Fibroblast of skin of right quadriceps (primary cell): ENCODE measurements around the gene MTA3.
A peak's percentile ranks its signal among the peaks of the same experiment; 100 is the strongest.
"Not testable (repeated sequence)": the region's sequence is repeated elsewhere in the genome, so short reads cannot be mapped to it uniquely, and the experiment has no call there.

Source experiments
- DNase-seq: peaks from one replicate; pipeline ENCODE4 v3.0.0-alpha.2; 2013

The MTA3 gene

DNA sequence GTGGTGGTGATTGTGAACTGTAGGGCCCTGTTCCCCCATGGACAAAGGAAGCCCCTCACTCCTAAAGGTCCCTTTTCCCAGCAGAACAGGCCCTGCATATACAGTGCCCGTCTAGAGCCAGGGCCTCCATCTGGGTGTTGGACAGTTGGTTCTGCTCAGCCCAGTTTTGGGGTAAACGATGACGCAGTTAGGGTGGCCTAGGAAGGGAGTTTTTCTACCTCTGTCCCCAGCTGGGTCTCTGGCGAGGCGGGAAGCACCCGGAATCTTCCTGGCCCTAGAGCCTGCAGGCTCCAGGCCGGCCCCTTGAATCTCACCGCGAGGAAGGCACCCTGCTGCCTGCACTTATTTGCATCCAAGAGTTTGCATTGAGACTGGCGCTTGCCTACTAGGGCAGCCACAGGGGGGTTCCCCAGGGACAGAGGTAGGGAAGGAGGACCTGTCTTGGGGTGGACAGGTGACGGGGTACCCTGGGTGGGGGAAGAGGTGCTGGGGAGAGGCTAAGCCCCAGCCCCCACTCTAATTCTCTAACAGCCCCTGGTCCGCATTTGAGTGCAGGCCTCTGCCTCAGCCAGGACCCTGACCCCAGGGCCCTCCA, 529 bp upstream of the MTA3 start:
- peak; percentile 16 for DNase-seq

DNA sequence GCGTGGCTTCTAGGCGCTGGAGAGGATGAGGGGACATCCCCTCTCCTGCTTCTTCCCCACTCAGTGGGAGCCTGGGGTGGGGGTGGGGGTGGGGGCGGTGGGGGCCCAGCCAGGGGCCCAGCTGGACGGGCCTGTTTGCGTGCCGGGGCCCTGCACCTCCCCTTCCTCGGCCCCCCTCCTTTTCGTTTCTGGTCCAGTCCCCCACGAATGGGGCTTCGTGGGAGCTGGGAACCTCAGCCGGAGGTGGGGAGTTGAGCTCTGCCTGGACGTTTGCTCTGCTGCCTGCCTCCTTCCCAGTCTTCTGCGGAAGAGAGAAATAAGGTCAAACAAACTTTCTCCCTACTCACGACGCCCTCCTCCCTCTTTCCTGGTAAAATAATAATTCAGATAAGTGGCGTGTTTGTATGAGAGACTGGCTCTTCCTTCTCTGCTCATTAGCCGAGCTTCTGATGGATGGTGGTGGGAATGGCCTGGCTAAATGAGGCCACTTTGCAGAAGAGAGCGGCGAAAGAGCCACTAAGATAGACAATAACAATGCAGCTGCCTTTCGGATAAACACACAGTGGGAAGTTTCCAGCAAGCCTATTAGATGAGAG, 782 bp downstream of the MTA3 start:
- peak; percentile 21 for DNase-seq

DNA sequence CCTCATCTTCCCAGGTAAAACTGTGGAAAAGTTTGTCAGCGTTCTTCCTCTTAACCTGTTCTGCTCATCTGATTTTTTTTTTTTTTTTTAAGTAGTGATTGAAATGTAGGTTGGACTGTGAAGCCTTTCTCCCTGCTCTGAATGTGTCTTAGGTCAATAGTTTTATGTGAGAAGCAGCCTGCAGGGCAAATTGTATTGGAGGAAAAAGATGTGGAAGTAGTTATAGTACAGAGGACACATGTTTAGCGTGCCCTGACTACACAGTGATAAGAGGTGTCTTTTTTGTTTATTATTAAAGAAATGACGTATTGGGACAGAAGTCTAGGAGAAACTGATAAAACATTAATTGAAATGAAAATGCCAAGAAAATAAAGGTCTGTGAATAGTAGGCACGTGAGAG, 1.5 kb downstream of the MTA3 start:
- no peak for DNase-seq

DNA sequence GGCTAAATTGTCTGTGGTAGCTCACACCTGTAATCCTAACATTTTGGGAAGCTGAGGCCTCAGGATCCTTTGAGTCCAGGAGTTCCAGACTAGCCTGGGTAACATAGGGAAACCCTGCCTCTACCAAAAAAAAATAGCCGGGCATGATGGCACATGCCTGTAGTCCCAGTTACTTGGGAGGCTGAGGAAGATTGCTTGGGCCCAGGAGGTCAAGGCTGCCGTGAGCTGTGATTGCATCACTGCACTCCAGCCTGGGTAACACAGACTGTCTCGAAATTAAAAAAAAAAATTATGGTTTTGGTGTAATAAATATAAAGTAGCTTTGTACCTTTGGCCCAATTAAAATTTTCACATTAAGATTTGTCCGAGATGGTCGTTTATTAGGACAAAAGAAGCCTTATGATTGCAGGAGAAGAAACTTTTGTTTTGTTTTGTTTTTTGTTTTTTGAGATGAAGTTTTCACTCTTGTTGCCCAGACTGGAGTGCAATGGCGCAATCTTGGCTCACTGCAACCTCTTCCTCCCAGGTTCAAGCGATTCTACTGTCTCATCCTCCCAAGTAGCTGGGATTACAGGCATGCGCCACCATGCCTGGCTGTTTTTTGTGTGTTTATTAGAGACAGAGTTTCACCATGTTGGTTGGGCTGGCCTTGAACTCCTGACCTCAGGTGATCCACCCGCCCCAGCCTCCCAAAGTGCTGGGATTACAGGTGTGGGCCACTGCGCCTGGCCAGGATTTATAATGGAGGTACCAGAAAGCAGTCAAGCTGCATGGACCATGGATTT, 4.1 kb downstream of the MTA3 start:
- no peak for DNase-seq

DNA sequence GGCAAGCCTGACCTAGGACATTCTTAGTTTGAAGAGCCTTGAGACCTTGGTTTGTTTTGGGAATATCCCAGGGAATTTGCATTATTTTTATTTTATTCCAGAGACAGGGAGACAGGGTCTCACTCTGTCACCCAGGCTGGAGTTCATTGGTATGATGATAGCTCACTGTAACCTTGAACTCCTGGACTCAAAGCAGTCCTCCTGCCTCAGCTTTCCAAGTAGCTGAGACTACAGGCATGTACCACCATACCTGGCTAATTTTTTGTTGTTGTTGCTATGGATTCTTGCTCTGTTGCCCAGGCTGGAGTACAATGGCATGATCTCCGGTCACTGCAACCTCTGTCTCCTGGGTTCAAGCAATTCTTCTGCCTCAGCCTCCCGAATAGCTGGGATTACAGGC, 4.8 kb downstream of the MTA3 start:
- DNase-seq = no peak

DNA sequence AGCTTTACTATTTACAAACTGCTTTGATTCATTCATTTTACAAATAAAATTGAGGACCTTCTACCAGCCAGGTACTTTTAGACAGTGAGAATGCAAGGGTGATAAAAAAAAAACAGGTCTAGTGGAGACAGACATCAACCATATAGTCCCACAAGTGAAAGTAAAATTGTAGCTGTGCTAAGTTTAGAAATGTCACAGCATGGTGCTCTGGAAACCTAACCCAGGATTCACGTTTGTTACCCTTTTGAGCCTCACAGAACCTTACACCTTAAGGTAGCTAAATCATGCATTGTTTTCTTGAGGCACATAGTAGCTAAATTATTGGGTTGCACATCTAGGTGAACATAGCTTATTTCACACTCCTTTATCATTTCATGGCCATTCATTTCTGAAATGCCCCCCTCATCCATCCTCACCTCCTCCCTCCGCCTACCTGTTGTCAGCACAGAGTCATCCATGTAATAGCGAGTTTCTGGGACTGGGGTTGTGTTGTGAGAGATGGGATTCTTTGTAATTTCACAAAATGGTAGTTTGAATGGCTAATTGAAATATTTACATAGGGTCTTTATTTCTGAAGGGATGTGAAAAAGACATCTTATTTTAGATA, 7.1 kb downstream of the MTA3 start:
- DNase-seq = no peak

DNA sequence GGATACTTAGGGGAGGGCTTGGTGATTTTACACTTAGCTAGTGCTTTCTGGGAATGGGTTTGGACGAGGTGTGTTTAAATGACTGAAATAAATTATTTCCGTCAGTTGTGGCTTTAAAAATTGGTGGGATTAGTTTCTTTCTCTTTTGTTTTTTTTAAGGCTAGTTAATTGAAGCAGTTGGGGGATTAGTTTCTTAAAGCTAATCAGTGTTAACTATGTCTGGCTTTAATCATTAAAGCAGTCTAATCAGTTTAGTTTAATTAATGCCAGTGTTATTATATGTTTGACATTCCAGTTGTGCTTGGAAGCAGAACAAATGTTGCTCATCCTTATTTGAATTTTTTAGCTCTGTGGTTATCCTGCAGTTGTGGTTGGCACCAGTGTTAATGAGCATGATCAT, 10.2 kb downstream of the MTA3 start:
- DNase-seq = no peak

DNA sequence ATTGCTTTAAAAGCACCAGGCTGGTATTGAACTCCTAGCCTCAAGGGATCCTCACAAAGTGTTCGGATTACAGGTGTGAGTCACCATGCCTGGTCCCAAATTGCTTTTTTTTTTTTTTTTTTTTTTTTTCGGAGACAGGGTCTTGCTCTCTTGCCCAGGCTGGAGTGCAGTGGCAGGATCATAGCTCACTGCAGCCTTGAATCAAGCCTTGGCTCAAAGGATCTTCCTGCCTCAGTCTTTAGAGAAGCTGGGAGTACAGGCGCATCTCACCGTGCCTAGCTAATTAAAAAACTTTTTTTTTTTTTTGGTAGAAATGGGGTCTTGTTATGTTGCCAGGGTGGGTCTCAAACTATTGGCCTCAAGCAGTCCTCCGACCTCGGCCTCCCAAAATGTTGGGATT, 12.8 kb downstream of the MTA3 start:
- no peak for DNase-seq

DNA sequence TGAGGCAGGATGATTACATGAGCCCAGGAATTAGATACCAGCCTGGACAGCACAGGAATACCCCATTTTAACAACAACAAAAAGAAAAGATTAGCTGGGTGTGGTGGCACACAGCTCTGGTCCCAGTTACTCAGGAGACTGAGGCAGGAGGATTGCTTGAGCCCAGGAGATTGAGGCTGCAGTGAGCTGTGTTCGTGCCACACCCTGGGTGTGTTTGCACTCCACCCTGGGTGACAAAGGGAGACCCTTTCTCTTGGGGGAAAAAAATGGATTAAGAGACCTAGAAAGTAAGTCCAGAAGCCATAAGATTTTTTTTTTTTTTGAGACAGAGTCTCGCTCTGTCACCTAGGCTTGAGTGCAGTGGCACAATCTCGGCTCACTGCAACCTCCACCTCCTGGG, 16.2 kb downstream of the MTA3 start:
- not testable (repeated sequence) for DNase-seq

DNA sequence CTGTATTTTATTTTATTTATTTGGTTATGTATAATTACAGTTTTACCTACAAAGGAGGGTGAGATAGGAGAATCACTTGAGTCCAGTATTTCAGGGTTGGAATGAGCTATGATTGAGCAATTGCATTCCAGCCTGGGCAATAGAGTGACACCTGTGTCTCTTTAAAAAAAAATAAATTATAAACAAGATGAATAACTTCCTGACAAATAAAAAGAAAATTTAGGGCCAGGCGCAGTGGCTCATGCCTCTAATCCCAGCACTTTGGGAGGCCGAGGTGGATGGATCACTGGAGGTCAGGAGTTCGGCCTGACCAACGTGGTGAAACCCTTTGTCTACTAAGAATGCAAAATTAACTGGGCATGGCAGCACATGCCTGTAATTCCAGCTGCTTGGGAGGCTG, 17.3 kb downstream of the MTA3 start:
- DNase-seq = no peak

DNA sequence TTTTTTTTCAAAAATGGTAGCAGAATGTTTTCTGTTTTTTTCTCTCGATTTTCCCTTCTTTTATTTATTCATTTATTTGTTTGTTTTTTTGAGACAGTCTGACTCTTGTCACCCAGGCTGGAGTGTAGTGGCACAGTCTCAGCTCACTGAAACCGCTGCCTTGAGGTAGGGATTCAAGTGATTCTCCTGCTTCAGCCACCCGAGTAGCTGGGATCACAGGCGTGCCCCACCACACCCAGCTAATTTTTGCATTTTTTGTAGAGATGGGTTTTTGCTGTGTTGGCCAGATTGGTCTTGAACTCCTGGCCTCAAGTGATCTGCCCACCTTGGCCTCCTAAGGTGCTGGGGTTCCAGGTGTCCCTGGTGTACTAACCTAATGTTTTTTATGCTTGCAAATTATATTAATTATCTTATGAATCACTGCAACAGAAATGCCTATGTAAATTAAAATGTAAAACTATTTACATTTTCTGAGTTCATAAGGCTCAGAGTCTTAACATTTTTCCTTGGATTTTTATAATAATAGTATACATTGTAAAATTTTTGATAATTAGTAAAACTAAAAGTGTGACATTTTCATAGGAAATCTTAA, 19.2 kb downstream of the MTA3 start:
- DNase-seq = no peak

DNA sequence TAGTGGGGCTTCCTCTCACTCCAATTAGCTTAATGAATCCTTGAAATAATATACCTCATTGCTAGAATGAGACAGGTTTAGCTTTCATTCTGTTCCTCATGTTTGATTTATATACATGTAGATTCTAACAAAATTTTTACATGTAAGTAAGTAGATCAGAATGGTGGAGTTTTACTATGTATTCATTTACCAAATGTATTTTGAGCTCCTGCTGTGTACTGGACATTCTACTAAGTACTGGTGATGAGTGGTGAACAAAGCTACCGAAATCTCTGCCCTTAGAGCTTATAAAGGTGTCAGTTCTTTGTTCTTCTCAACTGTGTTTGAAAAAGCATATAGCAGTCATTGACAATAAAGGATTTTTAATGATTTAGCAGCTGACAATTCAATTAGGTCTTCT, 19.7 kb downstream of the MTA3 start:
- no peak for DNase-seq

DNA sequence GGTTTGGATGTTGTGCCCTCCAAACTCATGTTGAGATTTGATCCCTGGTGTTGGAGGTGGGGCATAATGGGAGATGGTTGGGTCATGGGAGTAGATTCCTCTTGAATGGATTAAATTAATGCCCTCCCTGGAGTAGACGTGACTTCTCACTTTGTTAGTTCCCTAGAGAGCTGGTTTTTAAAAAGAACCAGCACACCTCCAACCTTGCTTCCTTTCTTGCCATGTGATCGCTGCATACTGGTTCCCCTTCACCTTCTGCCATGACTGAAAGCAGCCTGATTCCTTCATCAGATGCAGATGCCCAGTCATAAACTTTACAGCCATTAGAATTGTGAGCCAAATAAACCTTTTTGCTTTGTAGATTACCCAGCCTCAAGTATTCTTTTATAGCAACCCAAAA, 21.7 kb downstream of the MTA3 start:
- DNase-seq = no peak

DNA sequence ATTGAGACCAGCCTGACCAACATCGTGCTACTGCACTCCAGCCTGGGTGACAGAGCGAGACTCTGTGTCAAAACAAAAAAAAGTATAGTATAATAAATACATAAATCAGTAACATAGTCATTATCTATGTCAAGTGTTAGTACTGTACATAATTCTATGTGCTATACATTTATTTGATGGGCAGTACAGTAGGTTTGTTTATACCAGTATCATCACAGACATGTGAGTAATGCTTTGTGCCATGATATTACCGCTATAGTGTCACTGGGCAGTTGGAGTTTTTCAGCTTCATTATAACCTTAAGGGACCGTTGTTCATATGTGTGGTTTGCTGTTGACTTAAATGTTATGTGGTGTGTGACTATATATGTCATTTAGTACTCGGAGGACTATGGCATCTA, 24.9 kb downstream of the MTA3 start:
- DNase-seq = no peak

DNA sequence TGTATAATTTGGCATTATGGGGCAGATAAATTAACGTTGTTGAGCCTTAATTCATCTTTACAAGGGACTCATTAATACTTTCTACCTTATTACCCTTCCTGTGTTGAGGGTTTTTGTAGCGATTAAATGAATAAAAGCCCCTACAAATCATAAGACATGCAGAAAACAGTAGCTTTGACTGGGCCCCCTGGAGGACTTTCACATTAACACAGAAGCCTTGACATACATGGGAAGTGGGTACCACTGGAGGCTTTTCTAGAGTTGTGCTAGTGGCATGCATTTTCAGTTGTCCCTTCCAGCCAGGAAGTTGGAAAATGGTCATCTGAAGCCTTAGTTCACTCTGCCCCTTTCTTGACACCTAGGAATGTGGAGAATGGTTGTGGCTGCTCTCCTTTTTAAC, 30.2 kb downstream of the MTA3 start:
- DNase-seq = no peak

DNA sequence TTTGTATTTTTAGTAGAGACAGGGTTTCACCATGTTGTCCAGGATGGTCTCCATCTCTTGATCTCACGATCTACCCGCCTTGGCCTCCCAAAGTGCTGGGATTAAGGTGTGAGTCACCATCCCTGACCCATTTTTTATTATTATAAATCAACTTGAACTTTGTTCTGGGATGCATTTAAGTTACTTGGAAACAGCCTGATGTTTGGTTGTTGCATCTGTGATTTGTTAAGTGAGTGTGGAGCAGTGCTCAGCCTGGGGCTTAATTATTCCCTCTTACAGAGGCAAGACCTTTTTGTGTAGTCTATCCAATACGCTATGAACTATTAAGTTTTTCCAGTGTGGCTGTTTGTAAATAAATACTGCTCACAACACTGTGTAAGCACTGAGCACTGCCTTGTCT, 32.6 kb downstream of the MTA3 start:
- DNase-seq = peak; percentile 30

DNA sequence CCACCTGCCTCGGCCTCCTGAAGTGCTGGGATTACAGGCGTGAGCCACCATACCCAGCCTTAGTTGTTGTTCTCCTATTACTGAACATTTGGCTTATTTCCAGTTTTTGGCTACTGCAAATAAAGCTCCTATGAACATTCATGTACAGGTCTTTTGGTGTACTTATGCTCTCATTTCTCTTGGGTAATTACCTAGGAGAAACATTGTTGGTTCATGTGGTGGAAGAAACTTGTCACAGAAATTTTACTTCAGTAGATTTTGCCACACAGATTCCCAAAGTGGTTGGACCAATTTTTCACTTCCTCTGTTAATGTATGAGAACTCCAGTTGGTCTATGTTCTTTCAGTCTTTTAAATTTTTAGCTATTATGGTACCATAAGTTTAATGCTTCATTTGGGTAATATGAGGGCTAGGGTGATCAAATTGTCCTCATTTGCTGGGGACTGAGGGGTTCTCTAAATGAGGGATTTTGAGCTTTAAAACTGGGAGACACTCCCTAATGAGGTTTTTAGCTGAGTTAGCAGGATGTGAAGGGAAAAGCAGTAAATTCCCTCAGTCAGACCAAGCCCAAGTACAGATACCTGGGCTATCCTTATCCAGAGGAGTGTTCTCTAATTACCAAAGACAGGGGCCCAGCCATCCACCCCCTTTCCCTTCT, 33.9 kb downstream of the MTA3 start:
- no peak for DNase-seq

DNA sequence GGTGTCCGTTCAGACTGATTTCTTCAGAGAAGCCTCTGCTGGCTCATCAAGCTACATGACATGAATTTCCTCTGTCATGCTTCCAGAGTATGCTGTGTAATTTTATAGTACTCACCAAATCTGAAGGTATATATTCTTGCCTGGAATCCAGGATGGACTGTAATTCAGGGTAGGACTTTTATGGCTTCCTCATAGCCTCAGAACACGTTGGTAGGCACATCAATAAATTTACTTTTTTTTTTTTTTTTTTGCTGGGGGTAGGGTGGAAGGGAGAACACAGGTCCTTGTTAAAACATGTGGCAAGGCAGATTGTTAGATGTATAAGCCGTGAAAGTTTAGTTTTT, 34.4 kb downstream of the MTA3 start:
- no peak for DNase-seq

DNA sequence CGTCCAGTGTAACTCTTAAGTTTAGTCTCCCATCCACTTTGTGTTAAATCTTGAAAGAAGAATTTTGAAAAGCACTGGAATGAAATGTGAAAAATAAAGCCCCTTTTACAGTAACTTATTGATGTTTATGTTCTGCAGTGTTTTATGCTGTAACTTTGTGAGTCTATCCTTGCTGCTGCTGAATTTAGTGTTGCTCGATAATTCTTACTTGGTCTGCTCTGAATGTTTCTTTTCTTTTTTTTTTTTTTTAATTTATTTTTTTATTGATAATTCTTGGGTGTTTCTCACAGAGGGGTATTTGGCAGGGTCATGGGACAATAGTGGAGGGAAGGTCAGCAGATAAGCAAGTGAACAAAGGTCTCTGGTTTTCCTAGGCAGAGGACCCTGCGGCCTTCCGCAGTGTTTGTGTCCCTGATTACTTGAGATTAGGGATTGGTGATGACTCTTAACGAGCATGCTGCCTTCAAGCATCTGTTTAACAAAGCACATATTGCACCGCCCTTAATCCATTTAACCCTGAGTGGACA, 36.0 kb downstream of the MTA3 start:
- not testable (repeated sequence) for DNase-seq

DNA sequence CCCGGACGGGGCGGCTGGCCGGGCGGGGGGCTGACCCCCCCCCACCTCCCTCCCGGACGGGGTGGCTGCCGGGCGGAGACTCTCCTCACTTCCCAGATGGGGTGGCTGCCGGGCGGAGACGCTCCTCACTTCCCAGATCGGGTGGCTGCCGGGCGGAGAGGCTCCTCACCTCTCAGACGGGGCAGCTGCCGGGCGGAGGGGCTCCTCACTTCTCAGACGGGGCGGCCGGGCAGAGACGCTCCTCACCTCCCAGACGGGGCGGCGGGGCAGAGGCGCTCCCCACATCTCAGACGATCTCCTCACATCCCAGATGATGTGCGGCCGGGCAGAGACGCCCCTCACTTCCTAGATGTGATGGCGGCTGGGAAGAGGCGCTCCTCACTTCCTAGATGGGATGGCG, 37.7 kb downstream of the MTA3 start:
- DNase-seq = not testable (repeated sequence)

DNA sequence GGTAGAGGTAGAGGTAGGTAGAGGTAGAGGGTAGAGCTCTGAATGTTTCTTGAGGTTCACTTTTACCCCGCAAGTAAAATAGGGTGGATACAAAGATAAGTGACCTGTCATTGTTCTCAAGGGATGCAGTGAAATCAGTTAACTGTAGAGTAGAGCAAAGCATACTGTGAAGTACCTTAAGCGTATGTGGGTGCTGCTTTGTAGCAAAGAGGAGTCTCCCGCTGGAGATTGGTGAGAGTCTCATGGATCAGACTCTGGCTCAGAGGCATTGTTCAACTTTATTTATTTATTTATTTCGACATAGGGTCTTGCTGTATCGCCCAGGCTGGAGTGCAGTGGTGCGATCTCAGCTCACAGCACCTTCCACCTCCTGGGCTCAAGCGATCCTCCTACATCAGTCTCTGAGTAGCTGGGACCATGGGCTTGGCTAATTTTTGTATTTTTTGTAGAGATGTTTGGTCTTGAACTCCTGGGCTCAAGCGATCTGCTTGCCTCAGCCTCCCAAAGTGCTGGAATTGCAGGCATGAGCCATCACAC, 38.7 kb downstream of the MTA3 start:
- DNase-seq = no peak

DNA sequence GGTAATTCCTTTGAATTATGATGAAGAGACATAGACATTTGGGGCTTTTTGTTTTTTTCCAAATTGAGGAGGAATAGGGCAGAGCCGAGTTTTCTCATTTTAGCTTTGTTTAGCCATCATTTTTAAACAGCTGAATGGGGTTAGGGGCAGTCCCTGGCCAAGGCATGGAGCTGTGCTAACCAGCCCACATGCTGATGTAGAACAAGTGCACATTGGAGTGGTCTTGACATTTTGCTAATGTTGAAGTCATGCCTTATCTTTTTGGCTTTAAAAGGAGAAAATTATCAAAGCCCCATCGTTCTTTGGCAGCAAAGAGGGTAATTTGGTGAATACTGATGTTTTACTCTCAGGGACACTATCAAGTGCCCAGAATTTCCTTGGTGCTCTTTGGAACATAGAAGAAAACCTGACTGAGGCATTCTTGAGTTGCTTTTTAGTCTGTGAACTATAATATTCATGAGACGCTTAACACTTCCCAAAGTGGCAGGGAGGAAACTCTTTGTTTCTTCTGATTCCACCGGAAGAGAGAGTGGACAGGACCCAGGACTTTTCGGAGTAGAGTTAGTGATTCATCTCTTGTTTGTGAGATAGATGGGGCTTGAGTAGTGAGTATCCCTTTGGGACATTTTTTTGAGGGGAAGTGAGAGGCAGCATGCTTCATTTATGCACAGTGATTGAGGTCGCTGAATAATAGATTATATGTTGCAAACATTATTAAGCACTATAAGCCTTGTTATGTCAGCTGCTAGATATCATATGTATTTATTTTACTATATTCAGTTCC, 45.0 kb downstream of the MTA3 start:
- no peak for DNase-seq
